ENCODE measurements around the gene DERL2.

Gene DERL2

GRCh38 chr17:5500589-5501391 lies 14.8 kb upstream of the DERL2 start:
- peak; percentile 83 for DNase-seq (ENCODE audit: low spot score)

- DNase-seq (ENCODE audit: low spot score), result no peak
These were observed 14.2 kb upstream of the DERL2 start for GRCh38 chr17:5500247-5500588.

GRCh38 chr17:5499476-5500231 lies 13.7 kb upstream of the DERL2 start:
- DNase-seq (ENCODE audit: low spot score), result no peak

- DNase-seq (ENCODE audit: low spot score), result no peak
These were observed 7.0 kb upstream of the DERL2 start for GRCh38 chr17:5492970-5493369.

GRCh38 chr17:5488752-5489151 lies 2.8 kb upstream of the DERL2 start:
- no peak for DNase-seq (ENCODE audit: low spot score)

GRCh38 chr17:5486206-5487124 lies 487 bp upstream of the DERL2 start, which contains the start of gene MIS12:
Gene MIS12 (plus strand): TSS chr17:5486566. CDS start chr17:5488863, 2,297 bp downstream.
- DNase-seq (ENCODE audit: low spot score), result peak; percentile 98

- no peak for DNase-seq (ENCODE audit: low spot score)
These were observed 4.5 kb downstream of the DERL2 start for GRCh38 chr17:5481451-5481850.

GRCh38 chr17:5480962-5481361 lies 5.0 kb downstream of the DERL2 start:
- no peak for DNase-seq (ENCODE audit: low spot score)

- no peak for DNase-seq (ENCODE audit: low spot score)
These were observed 7.0 kb downstream of the DERL2 start for GRCh38 chr17:5478992-5479391.

GRCh38 chr17:5473906-5474305 lies 12.1 kb downstream of the DERL2 start:
- DNase-seq (ENCODE audit: low spot score), result no peak

- DNase-seq (ENCODE audit: low spot score), result no peak
These were observed 13.5 kb downstream of the DERL2 start for GRCh38 chr17:5472511-5472910.

GRCh38 chr17:5468075-5468473 lies 17.9 kb downstream of the DERL2 start:
- DNase-seq (ENCODE audit: low spot score), result no peak

GRCh38 chr17:5467416-5467815 lies 18.6 kb downstream of the DERL2 start:
- no peak for DNase-seq (ENCODE audit: low spot score)

GRCh38 chr17:5466295-5466694 lies 19.7 kb downstream of the DERL2 start:
- DNase-seq (ENCODE audit: low spot score), result no peak

GRCh38 chr17:5464717-5465507 lies 21.1 kb downstream of the DERL2 start:
- no peak for DNase-seq (ENCODE audit: low spot score)

GRCh38 chr17:5446786-5447185 lies 39.2 kb downstream of the DERL2 start:
- DNase-seq (ENCODE audit: low spot score), result no peak

GRCh38 chr17:5444209-5444608 lies 41.8 kb downstream of the DERL2 start:
- DNase-seq (ENCODE audit: low spot score), result no peak

GRCh38 chr17:5443728-5444127 lies 42.2 kb downstream of the DERL2 start:
- DNase-seq (ENCODE audit: low spot score), result no peak

- no peak for DNase-seq (ENCODE audit: low spot score)
These were observed 46.6 kb downstream of the DERL2 start for GRCh38 chr17:5439446-5439764.

- DNase-seq (ENCODE audit: low spot score), result peak; percentile 93
These were observed 47.1 kb downstream of the DERL2 start, which contains the start of gene C1QBP for GRCh38 chr17:5438716-5439445. Gene C1QBP (minus strand): TSS chr17:5439155. CDS start chr17:5439073, 82 bp downstream.
